ENCODE data around the gene DAB1.

DAB1 gene

GRCh38 chr1:57279909-57280666, 143.8 kb downstream of the DAB1 start:
- TF ChIP-seq EZH2phosphoT487 (IDR thresholded peaks at IDR 0.05; ENCODE audit: borderline replicate concordance, low read length) (no peak), CTCF (IDR thresholded peaks at IDR 0.05; ENCODE audit: low read depth, low read length, poor library complexity, severe bottlenecking) (no peak)
- H3K4me1 ChIP-seq (ENCODE audit: control insufficient read depth, low read length): no peaks in the 10 kb centered on the region
- no peak overlapping the region for H3K27ac ChIP-seq (ENCODE audit: low read depth, low read length)
- no peaks in the 10 kb centered on the region for H3K27me3 ChIP-seq (ENCODE audit: control insufficient read depth, low read length)
- no peaks in the 10 kb centered on the region for H3K79me2 ChIP-seq (ENCODE audit: control insufficient read depth, low read length)
- H3K36me3 ChIP-seq (ENCODE audit: control insufficient read depth, low read length): no peaks in the 10 kb centered on the region
- H3K9me3 ChIP-seq (ENCODE audit: control insufficient read depth, insufficient read depth, low read length): no peaks in the 10 kb centered on the region
- H3K4me2 ChIP-seq (ENCODE audit: low read length): no peak overlapping the region
- H3K4me3 ChIP-seq (ENCODE audit: low read length): no peak overlapping the region
- H3K9me2 ChIP-seq (replicated peaks; ENCODE audit: control insufficient read depth, low read length): no peaks in the 10 kb centered on the region
- no peaks in the 10 kb centered on the region for H3F3A ChIP-seq (ENCODE audit: control insufficient read depth, insufficient read depth)
- no peaks in the 10 kb centered on the region for H4K20me1 ChIP-seq (ENCODE audit: control insufficient read depth, insufficient read depth, low read depth, low read length)

- Histone ChIP-seq H3K27ac (ENCODE audit: low read depth, low read length) (no peak overlapping the region), H3K9me3 (ENCODE audit: control insufficient read depth, insufficient read depth, low read length) (no peaks in the 10 kb centered on the region), H3K4me1 (ENCODE audit: control insufficient read depth, low read length) (no peaks in the 10 kb centered on the region), H3F3A (ENCODE audit: control insufficient read depth, insufficient read depth) (no peaks in the 10 kb centered on the region), H4K20me1 (ENCODE audit: control insufficient read depth, insufficient read depth, low read depth, low read length) (no peaks in the 10 kb centered on the region), H3K4me3 (ENCODE audit: low read length) (no peak overlapping the region), H3K9me2 (replicated peaks; ENCODE audit: control insufficient read depth, low read length) (no peaks in the 10 kb centered on the region), H3K36me3 (ENCODE audit: control insufficient read depth, low read length) (no peaks in the 10 kb centered on the region), H3K4me2 (ENCODE audit: low read length) (no peak overlapping the region), H3K27me3 (ENCODE audit: control insufficient read depth, low read length) (no peaks in the 10 kb centered on the region), H3K79me2 (ENCODE audit: control insufficient read depth, low read length) (no peaks in the 10 kb centered on the region)
- TF ChIP-seq EZH2phosphoT487 (IDR thresholded peaks at IDR 0.05; ENCODE audit: borderline replicate concordance, low read length): no peak
- no peak for TF ChIP-seq CTCF (IDR thresholded peaks at IDR 0.05; ENCODE audit: low read depth, low read length, poor library complexity, severe bottlenecking)
Observed at GRCh38 chr1:57278558-57278957, 145.3 kb downstream of the DAB1 start.

- TF ChIP-seq EZH2phosphoT487 (IDR thresholded peaks at IDR 0.05; ENCODE audit: borderline replicate concordance, low read length): no peak
- no peak for TF ChIP-seq CTCF (IDR thresholded peaks at IDR 0.05; ENCODE audit: low read depth, low read length, poor library complexity, severe bottlenecking)
- no peaks in the 10 kb centered on the region for H3F3A ChIP-seq (ENCODE audit: control insufficient read depth, insufficient read depth)
- H3K9me2 ChIP-seq (replicated peaks; ENCODE audit: control insufficient read depth, low read length): no peaks in the 10 kb centered on the region
- H3K4me3 ChIP-seq (ENCODE audit: low read length): no peak overlapping the region
- H3K9me3 ChIP-seq (ENCODE audit: control insufficient read depth, insufficient read depth, low read length): no peaks in the 10 kb centered on the region
- no peaks in the 10 kb centered on the region for H4K20me1 ChIP-seq (ENCODE audit: control insufficient read depth, insufficient read depth, low read depth, low read length)
- H3K27ac ChIP-seq (ENCODE audit: low read depth, low read length): no peak overlapping the region
- H3K4me1 ChIP-seq (ENCODE audit: control insufficient read depth, low read length): no peaks in the 10 kb centered on the region
- no peaks in the 10 kb centered on the region for H3K27me3 ChIP-seq (ENCODE audit: control insufficient read depth, low read length)
- no peaks in the 10 kb centered on the region for H3K36me3 ChIP-seq (ENCODE audit: control insufficient read depth, low read length)
- no peaks in the 10 kb centered on the region for H3K79me2 ChIP-seq (ENCODE audit: control insufficient read depth, low read length)
- no peak overlapping the region for H3K4me2 ChIP-seq (ENCODE audit: low read length)
Observed at GRCh38 chr1:57277681-57278080, 146.2 kb downstream of the DAB1 start.

All from DOHH2 (cell line).